ENCODE data around the gene SLC17A8. TPM values are rescaled to one million over a fixed set of nuclear protein-coding genes. Genes with fewer than 3 reads are reported as not detected.

Gene SLC17A8
- total RNA-seq, 1 experiment from 2014 or later: not detected

DNA sequence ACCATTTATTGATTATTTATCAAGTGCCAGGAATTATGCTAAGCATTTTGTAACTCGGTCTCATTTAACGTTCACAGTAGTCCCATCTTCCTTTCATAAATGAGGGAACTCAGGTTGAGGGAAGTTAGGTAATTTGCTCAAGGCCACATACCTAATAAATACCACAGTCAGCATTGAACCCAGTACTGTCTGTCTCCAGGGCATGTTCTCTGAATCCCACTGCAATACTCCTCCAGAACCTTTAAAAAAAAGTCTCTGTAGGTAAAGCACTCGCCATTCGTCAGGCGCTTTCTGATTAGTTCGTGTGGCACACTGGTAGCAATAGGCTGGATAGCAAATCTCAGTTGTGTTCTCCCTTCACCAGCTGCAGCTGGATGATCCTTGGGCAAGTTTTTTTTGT is 14.3 kb downstream of the SLC17A8 start:
- H3K4me1 Mint-ChIP-seq: peaks cover 38 to 43% of the 10 kb centered on the region in 2 experiments
- no peak overlapping the region for H3K4me2 ChIP-seq (ENCODE audit: insufficient read depth, insufficient read length, low read length)

More for the DNA sequence above, 14.3 kb downstream of the SLC17A8 start:
- Histone ChIP-seq H3K79me2 (ENCODE audit: insufficient read depth, low read length) (no peaks in the 10 kb centered on the region), H3K9me3 (ENCODE audit: control insufficient read depth, low read depth, low read length) (no peaks in the 10 kb centered on the region), H2BK120ac (ENCODE audit: low read depth, low read length, poor library complexity, severe bottlenecking) (no peak overlapping the region), H3K56ac (ENCODE audit: insufficient read length, low read depth, low read length) (no peak overlapping the region), H3K4me1 (ENCODE audit: insufficient read depth, low read length) (peaks cover 9% of the 10 kb centered on the region), H3K27me3 (ENCODE audit: insufficient read depth, low read length) (no peaks in the 10 kb centered on the region), H3K18ac (ENCODE audit: insufficient read length, low read depth, low read length) (no peak overlapping the region), H3T11ph (ENCODE audit: low read length) (no peak overlapping the region), H2BK12ac (ENCODE audit: insufficient read length, low read depth, low read length) (no peak overlapping the region), H2BK15ac (ENCODE audit: low read depth, low read length) (no peak overlapping the region), H2AK5ac (ENCODE audit: insufficient read length, low read length) (no peak overlapping the region), H3K4ac (ENCODE audit: low read depth, low read length) (no peak overlapping the region), H2AFZ (ENCODE audit: low read length) (no peak overlapping the region), H3K23ac (ENCODE audit: insufficient read length, low read depth, low read length) (no peak overlapping the region), H3K14ac (ENCODE audit: insufficient read depth, low read length) (no peak overlapping the region), H3K27ac (ENCODE audit: insufficient read length, low read depth, low read length) (no peak overlapping the region), H4K91ac (ENCODE audit: insufficient read length, low read depth, low read length) (no peak overlapping the region), H2BK20ac (ENCODE audit: low read depth, low read length, poor library complexity, severe bottlenecking) (no peak overlapping the region), H2BK5ac (ENCODE audit: insufficient read length, low read length) (no peak overlapping the region), H4K20me1 (ENCODE audit: control insufficient read depth, insufficient read depth, insufficient read length) (no peaks in the 10 kb centered on the region), H4K5ac (ENCODE audit: insufficient read length, low read depth, low read length) (no peak overlapping the region), H3K23me2 (ENCODE audit: insufficient read length, low read depth, low read length, poor library complexity, severe bottlenecking) (no peaks in the 10 kb centered on the region), H3K9ac (ENCODE audit: extremely low read depth, insufficient read length, low read length) (no peak overlapping the region), H4K8ac (replicated peaks; ENCODE audit: insufficient read length, low read depth, low read length) (no peak overlapping the region), H3K79me1 (ENCODE audit: insufficient read depth, low read depth, low read length, poor library complexity, severe bottlenecking) (no peaks in the 10 kb centered on the region)
- Mint-ChIP-seq H3K27me3 (ENCODE audit: low read depth) (peaks cover 18% of the 10 kb centered on the region), H3K4me3 (no peak overlapping the region), H3K27ac (peak overlapping the region in 2 of 3 experiments; percentile 3 to 92; a peak in 2 of 7 replicates), H3K36me3 (ENCODE audit: insufficient read depth in 1 of 3, low read depth in 3 of 3) (peaks cover 4 to 6% (median 5%) of the 10 kb centered on the region in 3 experiments; a peak in 5 of 7 replicates), H3K9me3 (peaks cover 5% of the 10 kb centered on the region in 2 experiments)
- no peak for DNase-seq
- WGBS (ENCODE audit: extremely low coverage, insufficient read length, low lambda C conversion rate): no CpG with 5 or more reads among the region's 6 CpGs
- TF ChIP-seq, protein P1, sequence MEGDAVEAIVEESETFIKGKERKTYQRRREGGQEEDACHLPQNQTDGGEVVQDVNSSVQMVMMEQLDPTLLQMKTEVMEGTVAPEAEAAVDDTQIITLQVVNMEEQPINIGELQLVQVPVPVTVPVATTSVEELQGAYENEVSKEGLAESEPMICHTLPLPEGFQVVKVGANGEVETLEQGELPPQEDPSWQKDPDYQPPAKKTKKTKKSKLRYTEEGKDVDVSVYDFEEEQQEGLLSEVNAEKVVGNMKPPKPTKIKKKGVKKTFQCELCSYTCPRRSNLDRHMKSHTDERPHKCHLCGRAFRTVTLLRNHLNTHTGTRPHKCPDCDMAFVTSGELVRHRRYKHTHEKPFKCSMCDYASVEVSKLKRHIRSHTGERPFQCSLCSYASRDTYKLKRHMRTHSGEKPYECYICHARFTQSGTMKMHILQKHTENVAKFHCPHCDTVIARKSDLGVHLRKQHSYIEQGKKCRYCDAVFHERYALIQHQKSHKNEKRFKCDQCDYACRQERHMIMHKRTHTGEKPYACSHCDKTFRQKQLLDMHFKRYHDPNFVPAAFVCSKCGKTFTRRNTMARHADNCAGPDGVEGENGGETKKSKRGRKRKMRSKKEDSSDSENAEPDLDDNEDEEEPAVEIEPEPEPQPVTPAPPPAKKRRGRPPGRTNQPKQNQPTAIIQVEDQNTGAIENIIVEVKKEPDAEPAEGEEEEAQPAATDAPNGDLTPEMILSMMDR (conservative IDR thresholded peaks at IDR 0.05): no peak
